ENCODE data around the gene CAMK1D.
"Not testable (repeated sequence)": the region's sequence is repeated elsewhere in the genome, so short reads cannot be mapped to it uniquely, and the experiment has no call there.

The CAMK1D gene

DNA sequence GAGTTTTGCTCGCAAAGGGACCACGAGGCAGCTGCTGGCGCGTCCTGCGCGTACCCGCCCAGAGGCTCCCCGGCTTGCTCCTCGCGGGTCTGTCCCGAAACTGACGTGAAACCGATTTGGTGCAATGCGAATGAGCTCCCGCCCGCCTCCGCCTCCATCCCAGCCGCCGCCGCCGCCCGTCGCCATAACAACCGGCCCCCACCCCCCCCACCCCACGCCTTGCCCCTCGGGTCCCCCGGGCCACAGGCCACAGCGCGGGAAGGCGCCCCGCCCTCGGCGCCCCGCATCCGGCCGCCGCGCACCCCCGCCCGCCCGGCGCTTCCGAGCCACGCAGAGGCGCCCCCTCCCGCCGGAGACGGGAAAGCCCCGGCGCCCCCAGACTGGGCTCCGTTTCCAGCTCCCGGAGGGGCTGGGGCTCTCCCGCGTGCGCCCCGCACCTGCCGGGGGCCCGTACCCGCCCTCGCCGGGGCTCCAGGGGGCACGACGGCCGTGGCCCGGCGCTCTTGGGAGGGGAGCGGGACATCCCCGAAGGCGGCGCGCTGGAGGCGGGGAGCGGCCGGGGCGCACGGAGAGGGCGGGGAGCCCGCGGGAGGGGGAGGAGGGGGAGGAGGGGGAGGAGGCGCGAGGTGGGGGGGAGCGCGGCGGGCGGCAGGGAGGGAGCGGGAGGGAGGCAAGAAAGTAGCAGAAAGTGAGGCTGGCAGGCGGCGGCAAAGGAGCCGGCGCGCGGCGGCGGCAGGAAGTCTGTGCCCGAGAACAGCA lies at the start of gene CAMK1D:
TSS of gene CAMK1D (plus strand) at position 678 of the 759 bp plus-strand sequence.
- DNase-seq, result no peak

DNA sequence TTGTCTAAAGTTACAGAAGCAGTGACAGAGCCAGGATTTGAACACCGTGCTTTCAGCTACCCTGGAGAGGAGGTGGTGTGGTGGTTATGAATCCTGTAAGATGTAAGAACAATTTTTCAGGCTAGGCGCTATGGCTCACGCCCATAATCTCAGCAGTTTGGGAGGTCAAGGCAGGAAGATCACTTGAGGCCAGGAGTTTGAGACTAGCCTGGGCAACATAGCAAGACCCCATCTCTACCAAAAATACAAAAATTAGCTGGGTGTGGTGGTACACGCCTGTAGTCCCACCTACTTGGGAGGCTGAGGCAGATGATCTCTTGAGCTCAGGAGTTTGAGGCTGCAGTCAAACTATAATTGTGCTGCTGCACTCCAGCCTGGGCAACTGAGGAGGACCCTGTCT lies 48.3 kb upstream of the CAMK1D start:
- DNase-seq, result not testable (repeated sequence)

DNA sequence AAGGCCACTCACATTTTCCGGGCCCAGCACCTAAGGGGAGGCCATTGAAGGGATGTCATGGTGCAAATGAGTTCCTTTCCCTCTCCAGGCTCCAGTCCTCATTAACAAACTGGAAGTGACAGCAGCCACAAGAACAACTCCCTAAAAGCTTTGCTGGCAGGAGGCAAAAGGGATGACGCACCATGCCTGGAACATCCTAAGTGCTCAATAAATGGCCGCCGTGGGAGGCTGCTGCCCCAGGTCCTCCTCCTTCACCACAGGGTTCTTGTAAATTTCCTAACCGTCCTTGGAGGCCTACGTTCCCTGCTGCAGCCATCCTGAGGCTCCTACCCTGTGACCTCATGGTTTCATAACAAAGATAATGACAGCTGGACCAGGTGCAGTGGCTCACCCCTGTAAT lies 41.3 kb upstream of the CAMK1D start:
- no peak for DNase-seq

DNA sequence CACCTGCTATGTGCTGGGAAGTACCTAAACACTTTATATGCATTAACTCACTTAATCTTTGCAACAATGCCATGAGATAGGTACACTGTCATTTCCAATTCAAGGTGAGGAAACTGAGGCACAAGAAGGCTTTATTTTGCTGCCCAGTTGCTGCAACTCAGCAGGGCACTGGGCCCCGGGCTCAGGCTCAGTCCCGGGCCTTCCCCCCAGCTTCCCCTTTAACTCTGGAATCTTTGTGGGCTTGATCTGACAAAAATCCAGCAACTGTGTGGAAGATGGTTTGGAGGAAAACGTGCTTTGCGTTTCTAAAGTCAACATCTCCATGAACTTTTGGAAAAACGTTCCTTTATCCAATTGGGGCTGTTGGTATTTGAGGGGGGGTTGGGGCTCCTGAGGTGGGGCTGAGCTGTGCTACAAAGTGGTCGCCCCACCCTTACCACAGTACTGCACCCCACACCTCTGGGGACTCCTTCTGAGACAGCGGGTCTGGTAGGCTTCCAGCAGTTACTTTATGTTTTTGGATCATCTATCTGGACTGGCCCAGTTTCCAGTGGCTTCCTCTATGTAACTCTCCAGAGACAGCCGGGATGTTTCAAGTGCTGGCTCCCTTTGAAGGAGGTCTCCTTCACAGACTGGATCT lies 40.5 kb upstream of the CAMK1D start:
- DNase-seq, result no peak

DNA sequence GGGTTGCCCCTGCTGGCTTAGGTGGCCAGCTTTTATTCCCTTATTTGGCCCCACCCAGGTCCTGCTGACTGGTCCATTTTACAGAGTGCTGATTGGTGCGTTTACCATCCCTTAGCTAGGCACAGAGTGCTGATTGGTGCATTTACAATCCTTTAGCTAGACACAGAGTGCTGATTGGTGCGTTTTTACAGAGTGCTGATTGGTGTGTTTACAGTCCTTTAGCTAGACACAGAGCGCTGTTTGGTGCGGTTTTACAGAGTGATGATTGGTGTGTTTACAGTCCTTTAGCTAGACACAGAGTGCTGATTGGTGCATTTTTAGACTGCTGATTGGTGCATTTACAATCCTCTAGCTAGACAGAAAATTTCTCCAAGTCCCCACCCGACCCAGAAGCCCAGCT lies 39.6 kb upstream of the CAMK1D start:
- not testable (repeated sequence) for DNase-seq

DNA sequence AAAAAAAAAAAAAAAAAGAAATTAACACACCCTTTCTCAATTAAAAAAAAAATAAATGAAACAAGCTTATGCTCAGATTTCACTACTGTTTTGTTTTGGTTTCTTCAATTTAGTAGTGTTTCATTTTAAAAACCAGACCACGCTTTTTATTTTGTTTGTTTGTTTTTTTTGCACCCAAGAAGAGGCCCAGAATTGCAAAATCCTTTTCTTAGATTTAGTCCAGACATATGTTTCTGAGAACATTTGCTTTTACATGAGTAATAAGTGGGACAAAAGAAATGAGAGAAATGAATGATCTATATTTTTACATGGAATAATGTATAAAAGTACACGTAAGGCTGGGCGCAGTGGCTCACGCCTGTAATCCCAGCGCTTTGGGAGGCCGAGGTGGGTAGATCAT lies 34.5 kb upstream of the CAMK1D start:
- no peak for DNase-seq

DNA sequence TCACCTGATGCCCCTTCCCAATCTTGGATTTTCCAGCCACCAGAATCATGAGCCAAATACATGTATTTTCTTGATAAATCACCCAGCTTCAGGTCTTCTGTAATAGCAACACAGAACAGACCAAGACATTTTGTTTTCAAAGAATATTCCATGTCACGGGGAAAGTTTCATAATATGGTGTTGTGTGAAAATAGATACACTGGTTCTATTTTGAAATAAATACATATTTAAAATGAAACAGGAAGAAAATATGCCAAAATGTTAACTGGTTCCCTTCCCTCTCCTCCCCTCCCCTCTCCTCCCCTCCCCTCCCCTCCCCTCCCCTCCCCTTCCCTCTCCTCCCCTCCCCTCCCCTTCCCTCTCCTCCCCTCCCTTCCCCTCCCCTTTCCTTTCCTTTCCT lies 30.3 kb upstream of the CAMK1D start:
- no peak for DNase-seq

DNA sequence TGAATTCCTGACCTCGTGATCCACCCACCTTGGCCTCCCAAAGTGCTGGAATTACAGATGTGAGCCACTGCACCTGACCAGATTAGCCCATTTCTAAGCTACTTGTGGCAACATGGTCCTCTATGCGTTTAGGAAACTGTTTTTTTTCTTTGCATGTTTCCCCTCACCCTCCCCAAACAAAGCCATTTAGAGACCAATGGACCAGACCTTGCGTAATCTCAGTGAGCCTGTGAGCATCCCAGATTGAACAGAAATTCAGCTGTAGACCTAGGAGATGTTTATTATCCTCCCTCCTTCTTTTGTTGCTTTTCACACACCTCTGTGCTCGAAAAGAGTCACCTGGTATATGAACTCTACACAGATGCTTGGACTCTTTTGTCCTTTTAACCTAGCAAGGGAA lies 28.5 kb upstream of the CAMK1D start:
- no peak for DNase-seq

DNA sequence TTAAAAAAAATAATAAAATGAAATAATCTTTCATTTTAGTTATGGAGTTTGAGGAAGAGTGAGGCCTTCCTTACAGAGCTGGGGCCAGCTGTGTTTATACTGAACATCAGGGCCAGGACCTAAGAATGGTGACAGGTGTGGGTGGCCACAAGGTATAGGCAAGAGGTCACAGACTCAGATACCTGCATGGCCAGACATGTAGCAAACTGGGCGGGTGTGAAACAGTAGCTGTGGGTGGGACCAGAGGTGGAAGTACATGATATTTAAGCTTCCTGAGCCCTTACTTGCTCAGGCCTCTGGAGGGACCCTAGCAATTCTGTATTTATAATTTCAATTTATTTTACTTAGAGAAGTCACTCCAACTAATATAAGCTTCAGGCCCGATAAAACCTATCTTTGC lies 27.7 kb upstream of the CAMK1D start:
- no peak for DNase-seq

DNA sequence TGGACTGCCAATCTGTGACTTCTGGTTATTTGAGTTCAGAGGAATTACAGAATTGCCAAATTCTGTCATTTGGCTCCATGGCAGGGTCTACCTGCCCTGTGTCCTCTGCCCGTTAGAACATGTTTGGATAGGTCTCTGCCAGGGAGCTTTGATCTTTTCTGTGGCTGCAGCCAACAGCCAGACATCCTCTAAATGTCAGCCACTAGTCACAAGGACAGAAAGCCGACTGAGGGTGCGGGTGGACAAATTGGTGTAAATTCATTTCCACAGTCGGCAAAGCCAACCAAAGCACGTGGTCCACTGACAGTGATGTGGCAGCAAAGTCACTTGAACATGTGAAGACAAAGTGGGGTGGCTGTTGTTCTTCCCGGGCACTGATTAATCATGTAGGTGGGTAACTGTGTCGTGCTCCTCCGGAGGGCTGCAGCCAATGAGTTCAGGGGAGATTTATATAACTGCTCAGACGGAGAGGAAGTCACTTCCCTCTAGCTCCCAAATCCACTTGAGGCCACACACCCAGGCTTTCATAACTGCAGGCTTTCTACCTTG lies 26.7 kb upstream of the CAMK1D start:
- DNase-seq, result no peak

DNA sequence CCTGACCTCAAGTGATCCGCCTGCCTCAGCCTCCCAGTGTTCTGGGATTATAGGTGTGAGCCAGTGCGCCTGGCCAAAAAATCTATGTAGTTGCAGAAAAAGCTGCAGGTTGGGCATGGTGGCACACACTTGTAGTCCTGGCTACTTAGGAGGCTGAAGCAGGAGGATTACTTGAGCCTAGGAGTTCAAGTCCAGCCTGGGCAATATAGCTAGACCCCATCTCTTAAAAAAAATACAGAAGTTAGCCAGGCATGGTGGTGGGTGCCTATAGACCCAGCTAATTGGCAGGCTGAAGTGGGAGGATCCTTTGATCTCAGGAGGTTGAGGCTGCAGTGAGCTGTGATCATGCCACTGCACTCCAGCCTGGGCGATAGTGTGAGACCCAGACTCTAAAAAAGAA lies 24.8 kb upstream of the CAMK1D start:
- DNase-seq, result no peak

DNA sequence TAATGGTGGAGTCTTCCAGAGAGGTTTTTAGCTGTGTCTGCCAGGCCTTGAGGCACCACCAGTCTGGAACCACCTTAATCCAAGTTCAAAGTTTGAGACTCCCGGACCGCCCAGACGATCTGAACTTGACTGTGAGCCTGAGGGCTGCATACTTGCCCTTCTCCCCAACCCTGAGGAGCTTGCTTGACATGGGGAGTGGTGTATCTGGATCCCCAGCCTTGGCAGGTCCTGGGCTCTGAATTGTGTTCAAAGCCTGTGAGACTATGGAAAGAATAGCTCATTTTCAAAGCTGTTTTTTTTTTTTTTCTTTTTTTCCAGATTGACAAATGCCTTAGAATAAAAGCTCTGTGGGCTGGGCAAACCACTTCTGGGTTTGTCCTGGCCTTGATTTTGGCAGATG lies 22.3 kb upstream of the CAMK1D start:
- DNase-seq, result no peak

DNA sequence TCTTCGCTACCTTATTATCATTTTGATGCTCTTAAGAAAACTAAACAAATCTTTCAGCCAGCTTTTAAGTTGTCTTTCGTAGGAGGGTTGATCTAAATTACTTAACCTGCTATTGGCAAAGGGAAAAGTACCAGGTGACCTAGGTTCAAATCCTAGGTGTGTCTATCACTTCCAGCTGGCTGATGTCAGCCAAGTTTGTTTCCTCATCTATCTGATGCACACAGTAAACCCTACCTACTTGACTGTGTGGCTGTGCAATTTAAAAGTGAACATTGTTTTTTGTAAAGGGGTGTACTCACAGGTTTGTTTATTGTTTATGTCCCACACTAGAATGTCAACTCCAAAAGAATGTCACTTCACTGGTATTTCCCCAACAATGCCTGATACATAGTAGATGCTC lies 21.9 kb upstream of the CAMK1D start:
- DNase-seq, result no peak

DNA sequence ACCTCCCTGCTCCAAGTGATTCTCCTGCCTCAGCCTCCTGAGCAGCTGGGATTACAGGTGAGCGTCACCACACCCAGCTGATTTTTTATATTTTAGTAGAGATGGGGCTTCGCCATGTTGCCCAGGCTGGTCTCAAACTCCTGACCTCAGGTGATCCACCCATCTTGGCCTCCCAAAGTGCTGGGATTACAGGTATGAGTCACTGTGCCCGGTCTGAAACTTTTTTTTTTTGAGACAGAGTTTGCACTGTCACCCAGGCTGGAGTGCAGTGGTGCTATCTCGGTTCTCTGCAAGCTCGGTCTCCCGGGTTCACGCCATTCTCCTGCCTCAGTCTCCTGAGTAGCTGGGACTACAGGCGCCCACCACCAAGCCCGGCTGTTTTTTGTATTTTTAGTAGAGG lies 21.0 kb upstream of the CAMK1D start:
- not testable (repeated sequence) for DNase-seq

DNA sequence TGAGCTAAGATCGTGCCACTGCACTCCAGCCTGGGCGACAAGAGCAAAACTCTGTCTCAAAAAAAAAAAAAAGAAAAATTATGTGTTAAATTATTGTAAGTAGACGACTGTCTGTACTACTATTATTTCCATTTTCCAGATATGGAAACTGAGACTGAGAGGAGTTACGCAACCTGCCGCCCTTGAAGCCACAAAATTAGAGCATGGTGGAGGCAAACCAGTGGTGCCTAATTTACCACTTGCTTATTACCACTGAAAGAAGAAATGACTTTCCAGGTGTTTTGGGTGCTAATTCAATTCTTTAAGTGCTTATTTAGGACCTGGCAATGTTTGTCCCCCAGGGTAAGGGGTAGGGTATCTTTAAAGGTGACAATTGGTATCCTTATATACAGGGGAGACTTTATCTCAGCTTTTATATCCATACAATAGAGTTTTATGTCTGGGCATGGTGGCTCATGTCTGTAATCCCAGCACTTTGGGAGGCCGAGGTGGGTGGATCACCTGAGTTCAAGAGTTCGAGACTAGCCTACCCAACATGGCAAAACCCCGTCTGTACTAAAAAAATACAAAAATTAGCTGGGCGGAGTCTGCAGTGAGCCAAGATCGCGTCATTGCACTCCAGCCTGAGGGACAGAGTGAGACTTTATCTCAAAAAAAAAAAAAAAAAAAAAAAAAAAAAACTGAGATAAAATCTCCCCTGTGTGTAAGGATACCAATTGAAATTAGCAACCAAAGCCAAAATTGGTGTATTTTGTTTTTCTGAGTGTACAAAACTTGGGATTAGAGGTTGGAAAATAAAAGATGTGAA lies 16.6 kb upstream of the CAMK1D start:
- no peak for DNase-seq

DNA sequence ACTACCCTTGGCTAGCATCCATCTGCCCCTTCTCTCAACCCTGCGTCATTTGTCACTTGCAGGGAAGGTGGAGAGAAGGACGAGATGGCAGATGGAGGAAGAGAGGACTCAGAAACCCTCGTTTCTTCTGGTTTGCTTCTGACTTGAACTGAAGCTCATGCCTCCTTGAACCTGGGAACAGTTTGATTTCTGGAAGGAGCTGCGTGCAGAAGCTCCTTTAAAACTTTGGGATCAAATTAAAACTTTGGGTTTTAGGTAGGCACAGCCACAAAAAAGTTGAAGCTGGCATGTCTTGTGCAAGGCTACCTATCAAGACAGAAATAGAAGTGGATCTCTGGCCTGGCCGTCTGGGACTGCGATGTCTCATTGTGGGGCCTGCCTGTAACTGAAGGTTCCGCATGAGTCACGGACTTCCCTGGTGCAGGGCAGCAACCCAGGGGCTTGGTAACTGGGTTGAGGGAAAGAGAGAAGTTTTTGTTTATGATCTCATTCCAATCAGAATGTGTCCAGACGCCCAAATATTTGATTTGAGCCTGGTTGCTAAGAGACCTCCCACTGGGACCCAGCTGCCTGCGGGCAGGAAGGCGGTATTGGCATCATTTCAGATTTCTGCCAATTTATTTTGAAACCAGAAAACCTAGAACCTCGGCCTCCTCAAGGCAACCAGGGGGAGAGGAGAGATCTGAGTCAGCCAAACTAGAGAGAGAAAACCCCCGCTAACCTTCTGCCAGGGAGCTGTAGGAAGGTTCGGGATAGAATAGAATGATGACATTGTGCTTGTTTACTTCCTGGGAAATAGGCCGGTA lies 15.8 kb upstream of the CAMK1D start:
- peak in 1 of 2 experiments; percentile 36 for DNase-seq

DNA sequence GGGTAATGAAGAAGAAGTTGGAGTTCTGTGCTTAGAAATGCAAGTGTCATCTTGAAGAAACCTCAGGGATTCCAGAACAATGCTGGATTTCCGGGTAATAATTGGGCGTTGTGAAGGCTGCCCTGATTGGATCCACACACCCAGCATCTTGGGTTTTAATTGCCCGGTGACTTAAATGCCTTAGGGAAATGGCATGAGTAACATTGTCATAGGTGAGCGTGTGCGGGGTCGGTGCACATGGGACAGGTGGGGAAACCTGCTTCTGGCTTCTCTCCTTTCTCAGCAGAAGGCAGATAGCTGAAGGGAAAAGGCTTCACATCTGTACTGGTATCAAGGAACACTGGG lies 15.2 kb upstream of the CAMK1D start:
- DNase-seq, result no peak

DNA sequence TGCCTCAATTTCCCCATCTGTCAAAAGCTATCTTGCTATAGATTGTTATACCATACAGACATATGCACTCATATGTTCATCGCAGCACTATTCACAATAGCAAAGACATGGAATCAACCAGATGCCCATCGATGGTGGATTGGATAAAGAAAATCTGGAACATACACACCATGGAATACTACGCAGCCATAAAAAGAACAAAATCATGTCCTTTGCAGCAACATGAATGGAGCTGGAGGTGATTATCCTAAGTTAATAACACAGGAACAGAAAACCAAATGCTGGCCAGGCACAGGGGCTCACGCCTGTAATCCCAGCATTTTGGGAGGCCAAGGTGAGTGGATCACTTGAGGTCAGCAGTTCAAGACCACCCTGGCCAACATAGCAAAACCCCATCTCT lies 14.2 kb upstream of the CAMK1D start:
- not testable (repeated sequence) for DNase-seq

DNA sequence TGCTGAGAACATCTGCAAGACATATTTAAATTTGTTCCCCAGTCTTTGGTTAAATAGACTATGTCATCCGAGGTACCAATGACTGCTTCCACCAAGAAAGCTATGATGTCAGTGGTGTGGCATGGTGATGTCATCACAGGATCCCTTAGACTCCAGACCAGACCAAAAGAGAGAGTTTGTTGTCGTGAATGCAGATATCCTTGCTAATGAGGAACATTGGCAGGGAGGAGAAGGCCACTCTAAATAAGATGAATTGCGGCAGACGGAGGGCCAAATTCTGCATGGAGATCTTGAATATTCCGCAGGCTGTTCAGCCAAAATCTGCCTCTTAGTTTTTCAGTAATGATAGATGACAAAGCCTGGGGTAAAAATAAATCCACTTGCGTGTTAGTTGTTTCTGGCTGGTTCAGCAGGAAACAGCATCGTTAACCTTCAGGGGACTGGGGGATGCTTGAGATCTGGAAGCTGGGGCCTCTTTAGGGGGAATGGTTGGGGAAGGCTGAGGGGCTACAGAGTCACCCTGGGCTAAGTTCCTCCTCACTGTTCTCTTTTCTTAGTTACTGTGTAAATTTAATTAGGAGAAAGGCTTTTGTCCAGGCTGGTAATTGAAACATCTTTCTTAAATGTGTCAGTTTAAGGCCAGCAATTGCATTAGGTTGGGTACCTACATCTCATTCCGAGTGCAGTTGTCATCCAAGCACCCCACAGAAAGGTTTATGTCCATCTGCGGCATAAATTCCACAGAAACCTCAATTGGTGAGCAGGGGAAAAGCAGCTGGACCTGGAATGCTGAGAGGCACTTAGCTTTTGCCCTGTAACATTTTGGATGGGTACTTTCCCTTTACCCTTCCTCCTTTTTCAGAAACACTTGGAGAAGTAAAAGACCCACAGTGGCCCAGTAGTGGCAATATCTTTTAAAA lies 11.6 kb upstream of the CAMK1D start:
- no peak for DNase-seq

DNA sequence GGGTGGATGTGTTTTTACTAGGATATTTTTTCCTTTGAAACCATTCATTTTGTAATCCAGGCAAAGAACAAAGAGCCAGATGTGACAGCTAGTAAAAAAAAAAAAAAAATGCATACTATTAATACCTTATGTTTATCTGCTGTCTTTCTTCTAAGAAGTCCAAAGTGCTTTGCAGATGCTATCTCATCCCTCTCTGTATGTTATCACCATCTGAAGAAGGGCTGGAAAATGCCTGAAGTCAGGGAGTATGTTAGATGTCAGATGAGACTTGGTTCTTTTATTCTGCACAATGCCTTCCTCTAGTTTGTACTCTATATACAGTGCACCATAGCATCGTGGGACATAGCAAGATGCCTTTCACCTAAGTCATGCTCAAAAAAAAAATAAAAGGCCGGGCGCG lies 10.4 kb upstream of the CAMK1D start:
- DNase-seq, result no peak

DNA sequence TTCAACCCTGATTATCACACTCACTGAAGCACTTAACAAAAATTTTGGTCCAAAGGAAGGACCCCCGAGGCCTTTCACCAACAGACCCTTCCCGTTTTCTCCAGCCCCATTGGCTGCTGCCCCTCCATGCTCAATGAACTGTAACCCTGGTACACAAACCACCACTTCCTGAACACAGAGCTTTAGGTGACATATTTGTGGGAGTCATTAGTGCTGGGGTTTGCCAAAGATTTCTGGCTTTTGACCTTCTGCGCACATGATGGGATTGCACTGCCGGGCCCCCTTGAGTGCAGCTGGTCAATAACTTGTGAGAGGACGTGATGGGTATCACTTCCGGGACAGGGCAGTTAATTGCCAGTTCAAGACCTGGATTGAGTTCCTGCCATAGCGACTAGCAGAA lies 9.0 kb upstream of the CAMK1D start:
- DNase-seq, result no peak

DNA sequence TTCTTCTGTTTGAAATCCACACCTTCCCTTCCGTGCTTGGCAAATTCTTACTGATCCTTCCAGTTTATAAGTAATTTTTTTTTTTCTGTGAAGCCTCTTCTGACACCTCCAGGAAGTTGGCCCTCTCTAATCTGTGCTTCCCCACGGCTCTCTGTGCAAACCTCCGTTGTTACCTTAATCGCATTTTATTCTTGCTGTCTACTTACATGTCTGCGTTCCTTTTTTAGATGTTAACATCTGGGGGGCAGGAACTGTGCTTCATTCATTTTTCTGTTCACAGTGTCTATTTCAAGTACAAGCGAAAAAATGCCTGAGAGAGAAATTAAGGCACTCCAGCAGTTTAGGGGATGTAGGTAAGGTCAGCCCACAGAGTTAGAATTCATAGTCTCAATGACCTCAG lies 8.4 kb upstream of the CAMK1D start:
- no peak for DNase-seq

Measured in NCI-H1930 (cell line).